GM21528 (cell line): ENCODE measurements around the gene ABHD17A.
A peak's percentile ranks its signal among the peaks of the same experiment; 100 is the strongest.
"Not testable (repeated sequence)": the region's sequence is repeated elsewhere in the genome, so short reads cannot be mapped to it uniquely, and the experiment has no call there.

Source experiments
- ATAC-seq: cut with Tn5 transposase; IDR thresholded peaks from one replicate; pipeline ENCODE4 v1.9.1; 2021; ENCODE audit warnings: mild to moderate bottlenecking, moderate library complexity; ENCODE audit not compliant: unreplicated experiment, low FRiP score

ABHD17A gene

DNA sequence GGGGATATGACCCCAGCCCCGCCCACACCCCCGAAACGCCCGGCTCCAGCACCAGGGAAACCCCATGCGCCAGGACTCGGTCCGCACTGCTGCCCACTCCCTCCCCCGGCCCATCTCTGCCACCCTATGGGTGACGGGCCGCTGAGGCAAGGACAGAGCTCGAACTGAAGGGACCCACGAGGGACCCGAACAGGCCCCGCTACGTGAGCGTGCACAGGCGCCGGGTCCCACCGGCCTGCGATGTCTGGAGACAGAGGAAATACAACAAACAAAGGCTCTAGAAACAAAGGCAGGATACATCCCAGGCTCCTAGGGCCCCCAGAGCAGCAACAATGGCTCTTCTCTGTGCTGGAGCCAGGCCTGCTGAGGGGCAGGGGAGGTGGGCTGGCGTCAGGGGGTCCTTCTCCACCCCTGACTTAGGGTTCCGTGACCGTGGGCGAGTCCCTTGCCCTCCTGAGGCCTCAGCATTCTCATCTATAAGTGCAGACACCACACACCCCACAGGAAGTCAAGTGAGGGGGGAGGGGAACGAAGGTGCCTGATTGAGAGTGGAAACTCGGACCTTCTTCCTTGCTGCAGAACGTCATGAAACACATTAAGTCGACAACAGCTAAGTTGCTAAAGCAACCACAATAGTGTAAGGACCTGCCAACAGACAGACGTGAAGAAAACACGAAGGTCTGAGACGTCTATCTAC is 3.1 kb downstream of the ABHD17A start:
- ATAC-seq, result no peak

DNA sequence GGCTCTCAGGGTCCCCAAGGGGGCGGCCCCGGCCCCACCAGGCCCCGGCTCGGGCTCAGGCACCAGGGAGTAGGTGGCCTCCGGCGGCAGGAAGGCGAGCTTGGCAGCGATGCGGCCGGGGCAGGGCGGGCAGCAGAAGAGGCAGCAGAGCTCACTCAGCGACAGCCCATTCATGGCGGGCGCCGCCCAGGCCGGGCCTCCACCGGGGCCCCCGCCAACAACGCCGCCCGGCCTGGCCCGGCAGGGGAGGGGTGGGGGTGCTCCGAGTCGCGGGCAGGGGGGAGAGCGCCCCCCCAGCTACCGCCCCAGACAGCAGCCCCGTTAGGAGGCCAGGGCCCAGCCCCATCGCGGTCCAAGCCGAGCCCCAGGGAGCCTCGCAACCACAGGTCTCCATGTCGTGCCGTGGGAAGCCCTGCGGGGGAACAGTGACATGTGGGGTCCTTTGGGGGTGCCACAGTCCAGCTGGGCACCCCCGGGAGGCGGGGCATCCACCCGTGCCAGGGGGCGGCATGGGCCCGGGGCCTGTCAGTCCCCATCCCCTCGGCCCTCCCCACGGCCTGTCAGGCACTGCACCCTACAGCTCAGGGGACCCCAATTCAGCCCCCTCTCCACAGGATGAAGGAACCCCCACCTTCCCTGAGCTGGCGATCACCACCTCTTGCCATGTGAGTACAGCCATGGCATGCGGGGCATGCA is 3.8 kb downstream of the ABHD17A start:
- ATAC-seq, result not testable (repeated sequence)

DNA sequence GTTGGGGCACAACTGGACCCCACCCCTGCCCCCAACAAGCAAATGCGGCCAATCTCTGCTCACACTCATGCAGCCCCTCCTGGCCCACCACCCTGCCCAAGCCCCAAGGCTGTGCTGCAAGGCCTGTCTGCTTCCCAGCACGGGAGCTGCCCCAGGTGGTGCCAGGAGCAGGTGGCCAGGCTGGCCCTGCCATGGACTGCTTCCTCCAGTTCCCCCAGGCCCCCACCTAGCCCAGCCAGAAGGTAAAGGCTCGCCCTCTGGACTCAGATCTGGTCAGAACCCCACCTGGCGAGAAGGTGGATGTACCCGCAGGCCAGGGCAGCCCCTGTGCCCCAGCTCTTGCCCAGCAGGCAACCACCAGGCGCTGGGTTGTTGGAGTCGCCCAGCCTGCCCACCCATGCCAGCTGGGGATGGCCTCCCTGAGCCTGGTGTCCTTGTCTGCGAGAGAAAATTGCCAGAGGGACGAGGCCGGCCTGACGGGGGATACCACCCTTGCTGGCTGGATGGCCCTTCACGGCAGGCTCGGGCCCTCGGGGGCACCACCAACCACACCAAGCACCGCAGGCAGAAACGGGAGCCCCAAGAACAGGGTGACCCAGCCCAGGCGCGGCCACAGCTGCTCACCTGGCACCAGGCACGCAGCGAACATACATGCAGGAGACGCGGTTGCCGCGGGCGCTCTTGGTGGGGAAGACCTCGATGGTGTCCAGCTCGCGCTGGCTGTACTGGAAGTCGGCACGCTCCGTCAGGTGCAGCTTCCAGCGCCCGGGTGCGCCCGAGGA is 4.5 kb downstream of the ABHD17A start:
- ATAC-seq, result no peak

DNA sequence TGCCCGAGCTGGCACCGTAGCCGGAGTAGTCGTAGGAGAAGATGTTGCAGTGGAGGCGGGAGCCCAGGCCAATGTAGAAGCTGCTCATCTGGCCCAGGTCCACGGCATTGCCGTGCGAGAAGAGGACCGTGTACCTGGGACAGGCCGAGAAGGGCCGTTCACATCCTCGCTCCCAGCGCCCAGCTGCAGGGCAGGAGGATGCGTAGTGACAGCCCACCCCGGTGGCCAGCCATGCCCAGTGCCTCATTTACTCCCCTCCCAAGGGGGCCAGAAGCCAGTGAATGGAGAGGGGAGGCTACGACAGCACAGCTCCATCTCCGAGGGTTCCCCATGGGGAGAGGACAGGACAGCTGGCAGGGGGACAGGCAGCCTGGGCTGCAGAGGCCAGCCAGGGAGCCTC is 5.3 kb downstream of the ABHD17A start:
- ATAC-seq, result not testable (repeated sequence)

DNA sequence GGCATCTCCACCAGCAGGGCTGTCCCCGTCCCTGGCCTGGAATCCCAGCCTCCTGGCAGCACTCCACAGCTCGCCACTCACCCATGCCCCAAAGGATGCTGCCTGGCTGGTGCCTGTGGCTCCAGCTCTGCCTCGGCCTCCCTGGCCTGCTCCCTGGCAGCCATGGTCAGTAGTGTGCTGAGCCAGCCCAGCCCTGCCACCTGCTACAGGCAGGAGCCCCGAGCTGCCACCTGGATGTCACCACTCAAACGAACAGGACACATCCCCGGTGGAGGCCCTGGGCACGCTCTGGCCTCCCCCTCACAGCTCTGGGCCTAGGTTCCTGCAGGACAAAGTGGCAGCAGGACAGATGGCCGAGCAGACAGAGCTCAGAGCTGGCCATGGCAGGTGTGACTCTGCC is 6.7 kb downstream of the ABHD17A start:
- ATAC-seq, result not testable (repeated sequence)

DNA sequence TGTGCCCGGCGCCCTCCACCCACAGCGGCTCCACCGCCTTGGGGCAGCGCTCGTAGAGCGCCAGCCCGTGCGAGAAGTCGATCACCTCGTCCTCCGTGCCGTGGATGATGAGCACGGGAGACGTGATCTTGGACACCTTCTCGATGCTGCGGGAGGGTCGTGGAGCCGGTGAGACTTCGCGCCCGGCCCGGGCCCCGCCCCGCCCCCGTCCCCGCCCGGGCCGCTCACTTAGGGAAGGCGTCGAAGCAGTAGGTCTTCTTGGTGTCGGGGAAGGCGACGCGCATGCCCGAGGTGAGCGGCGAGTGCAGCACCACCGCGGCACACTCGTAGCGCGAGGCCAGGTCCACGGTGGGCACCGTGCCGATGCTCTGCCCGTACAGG is 8.0 kb downstream of the ABHD17A start:
- ATAC-seq, result not testable (repeated sequence)

DNA sequence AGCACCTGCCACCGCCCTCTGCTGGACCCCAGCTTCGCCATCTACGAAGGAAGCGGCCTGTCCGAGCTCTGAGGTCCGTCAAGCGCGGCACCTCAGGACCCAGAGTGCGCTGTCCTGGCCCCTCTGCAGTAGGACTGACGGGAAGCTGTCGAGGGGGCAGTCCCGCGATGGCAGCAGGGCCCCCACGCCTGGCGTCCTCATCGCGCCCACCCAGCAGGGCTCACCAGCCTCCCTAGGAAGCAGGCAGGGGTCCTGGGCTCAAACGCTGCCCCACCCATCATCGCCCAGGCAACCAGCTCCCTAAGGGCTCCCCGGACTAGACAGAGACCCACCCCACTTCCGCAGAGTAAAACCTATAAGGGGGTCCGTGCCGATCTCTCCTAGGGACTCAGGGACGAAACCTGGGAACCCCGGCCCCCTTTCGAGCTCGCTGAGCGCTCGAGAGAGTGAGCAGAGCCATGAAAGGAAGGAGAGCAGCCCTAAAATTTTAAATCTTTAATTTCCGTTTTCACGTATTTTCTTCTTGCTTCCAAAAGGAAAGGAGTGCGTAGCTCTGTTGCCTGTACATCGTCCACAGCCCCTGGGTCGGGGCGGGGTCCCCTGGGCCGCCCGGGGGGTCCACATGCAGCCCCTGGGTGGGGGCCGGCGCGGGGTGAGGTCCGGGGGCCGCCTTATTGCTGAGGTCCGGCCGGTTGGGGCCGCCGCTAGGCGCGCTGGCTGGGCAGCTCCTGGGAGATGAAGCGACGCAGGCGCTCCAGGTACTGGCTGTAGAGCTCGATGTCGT is 8.6 kb downstream of the ABHD17A start:
- peak; percentile 20 for ATAC-seq

DNA sequence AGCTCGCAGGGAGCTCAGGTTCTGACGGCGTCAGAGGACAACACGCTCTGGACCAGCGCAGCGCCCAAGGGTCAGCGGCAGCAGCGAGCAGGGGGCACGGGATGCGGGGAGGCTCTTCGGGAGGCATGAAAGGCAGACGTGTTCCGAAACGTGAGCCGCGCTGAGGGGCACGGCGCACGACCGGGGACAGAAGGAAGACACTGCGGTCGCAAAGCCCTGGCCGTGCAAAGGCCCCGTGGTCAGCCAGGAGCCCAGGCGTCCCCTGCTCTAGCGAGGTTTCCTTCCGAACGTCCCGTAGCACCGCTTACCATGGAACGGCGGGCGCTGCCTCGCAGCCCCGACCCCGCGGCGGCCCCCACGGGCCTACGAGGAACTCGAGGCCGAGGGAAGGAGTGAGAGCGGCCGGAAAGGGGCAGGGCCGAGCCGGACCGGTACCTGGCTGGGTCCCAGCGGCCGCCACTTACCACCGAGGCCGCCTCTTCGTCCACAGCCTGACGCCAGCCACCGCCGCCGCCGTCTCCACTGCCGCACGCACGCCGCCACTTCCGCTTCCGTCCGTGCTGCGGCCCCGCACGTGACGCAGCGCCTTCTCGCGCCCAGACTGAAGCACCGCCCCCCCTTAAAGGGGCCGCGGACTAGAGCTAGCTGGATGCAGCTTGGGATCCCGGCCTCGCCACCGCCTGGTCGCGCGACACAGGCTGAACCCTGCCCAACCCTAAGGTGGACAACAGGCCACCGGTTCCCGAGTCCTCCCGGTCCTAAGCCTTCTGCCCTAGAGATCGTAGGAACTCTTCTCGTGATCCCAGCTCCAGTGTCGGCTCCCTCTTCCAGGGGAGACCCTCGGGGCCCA is 9.4 kb downstream of the ABHD17A start:
- peak; percentile 81 for ATAC-seq

DNA sequence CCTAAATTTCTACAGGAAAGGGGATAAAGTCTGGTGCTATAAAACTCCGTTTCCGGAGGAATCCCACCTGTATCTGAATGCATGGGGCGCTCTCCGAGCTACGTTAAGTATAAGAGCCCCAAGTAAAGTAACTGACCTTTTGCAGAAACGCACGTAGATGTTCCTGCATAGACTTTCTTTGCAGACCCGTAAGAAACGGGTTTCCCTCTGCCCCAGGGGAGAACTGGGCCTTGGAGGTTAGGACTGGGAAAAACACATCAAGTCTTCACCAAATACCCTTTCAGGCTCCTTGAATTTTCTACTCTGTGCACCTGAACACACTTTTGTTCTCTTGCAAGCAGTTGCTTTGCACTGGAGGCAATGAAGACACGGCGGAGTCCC is 10.0 kb downstream of the ABHD17A start:
- ATAC-seq, result not testable (repeated sequence)

DNA sequence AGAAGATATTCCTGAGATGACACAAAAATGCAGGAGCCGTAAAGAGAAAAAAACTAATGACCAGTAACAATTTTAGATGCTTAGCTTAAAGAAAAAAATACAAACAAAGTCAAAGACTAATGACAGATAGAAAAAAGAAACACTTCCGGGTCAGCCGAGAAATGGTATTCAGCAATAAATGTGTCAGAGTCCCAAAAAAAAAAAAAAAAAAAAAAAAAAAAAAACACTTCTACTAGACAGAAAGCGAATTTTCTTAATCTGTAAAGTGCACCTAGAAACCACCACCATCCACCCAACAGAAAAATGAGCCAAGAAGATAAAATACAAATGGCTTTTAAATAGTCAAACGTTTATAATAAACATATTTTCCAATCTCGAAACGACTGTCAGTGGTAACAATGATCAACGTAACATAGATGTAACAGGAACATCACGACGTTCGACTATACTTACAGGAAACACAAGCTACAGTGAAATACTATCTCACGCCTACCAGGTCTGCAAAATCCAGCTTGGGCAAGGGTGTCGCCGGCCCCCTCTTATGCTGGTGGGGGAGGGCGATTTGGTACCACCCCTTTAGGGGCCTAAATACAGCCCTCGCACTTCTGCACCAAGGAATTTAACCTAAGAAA is 10.6 kb downstream of the ABHD17A start:
- ATAC-seq, result no peak

DNA sequence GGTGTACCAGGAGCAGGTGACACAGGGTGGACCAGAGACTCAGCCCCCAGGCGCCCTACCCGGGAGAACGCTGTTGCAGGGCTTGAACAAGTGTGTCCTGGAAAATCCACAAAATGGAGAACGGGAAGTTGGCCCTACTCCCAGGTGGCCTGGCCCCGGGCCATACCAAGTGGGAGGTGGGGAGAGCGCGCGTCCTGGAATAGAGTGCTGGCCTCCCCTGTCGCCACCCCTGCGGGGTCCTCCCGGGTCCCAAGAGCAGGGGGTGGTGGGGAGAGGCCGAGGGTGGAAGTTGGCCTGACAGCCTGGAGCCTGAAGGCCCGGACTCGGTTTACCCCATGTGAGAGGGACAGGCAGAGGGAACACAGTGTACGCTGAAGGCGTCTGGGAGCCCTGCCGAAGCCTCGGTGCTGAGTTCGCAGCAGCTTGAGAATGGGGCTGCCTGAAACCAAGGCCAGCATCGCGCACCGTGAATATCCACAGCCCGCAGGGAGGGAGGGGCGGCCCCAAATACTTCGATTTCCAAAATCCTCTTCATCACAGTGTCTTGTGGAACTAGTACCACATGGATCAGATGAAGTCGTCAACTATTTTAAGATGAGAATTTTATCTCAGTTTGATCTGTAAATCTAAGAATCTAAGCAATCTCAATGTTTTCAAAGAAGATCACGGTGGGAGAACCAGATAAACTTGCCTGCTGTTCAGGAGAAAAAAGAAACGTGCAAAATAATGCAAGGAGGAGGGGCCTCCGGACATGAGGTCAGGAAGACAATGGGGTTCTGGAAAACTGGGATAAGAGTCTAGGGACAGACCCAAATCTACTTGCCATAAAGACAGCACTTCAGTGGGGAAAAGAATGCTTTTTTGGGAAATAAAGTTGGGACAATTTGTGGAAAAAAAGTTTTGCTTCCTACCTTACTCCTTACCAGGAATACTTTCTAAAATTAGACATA is 11.5 kb downstream of the ABHD17A start:
- ATAC-seq, result no peak

DNA sequence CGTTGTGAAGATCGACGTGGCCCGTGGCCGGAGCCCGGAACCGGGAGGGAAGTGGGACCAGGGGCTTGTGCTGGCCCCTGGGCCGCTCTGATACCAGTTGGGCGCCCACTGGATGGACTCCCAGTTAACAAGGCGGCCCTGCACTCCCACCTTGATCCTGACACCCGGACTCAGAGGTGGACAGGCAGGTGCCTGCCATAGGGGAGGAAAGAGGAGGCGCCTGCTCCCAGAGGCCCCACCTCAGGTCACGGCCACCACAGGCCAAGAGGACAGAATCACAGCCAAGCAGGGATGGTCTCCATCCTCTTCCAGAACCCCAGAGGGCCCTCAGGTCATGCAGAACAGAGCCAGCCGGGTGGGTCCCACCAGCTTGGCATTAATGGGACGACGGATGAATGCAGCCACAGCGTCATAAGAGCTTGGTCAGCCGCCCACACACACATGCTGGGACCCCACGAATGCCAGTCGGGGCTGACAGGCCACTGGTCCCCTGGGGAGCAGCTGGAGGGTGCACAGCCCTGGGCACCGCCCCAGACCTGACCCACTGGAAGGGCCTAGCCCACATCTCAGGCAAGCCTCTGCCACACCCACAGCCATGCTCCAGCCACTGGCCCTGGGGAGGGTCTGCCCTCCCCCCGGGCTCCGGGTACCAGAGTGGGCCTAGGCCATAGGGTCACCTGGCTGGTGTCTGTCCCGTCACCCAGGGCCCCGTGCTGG is 12.3 kb downstream of the ABHD17A start:
- ATAC-seq, result no peak

DNA sequence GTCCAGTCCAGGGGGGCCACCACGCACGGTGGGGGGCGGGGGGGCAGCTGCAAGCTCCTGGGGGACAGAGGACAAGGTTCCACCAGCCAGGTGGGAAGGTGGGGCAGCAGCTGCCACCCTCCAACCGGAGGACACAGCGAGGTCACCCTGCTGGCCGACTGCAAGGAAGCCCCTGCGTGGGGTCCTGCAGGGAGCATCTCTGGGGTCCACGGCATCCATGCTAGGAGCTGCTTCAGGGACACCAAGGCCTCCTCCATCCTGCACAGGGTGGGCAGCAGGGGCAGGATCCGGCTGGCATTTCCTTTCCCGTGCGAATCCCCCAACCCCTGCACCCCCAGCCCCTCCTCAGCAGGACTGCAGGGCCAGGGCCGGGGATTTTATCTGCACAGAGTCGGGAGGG is 13.7 kb downstream of the ABHD17A start:
- no peak for ATAC-seq

DNA sequence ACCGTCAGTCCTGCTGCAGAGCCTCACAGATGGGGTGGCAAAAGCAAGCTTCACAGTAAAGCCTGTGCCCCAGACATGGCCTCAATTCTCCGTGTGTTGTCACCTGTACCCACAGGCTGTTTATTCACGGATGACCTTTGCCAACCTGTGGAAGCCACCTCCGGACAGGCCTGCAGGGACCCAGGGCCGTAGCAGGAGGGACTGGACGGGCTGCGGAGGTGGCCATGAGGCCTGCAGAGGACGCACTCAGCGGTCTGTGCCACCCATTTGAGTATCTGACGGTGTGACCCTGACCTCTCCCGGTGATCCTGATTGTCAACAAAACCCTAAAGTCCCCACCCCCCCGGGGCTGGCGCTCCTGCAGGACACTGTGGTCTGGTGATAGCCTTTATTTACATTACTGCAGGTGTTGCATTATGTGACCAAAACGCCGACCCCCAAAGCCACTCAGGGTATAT is 14.1 kb downstream of the ABHD17A start:
- ATAC-seq, result no peak

DNA sequence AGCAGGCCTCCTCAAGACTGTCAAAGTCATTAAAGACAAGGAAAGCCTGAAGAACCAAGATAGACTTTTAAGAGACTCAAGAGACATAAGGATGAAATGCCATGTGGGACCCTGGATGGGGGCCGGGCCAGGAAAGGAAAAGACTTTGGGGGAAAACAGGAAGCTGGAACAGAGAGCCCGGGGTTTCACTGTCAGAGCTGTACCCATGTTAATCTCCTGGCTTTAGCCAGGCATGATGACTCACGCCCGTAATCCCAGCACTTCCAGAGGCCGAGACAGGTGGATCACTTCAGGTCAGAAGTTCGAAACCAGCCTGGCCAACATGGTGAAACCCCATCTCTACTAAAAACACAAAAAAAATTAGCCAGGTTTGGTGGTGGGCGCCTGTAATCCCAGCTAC is 16.3 kb downstream of the ABHD17A start:
- ATAC-seq, result no peak

DNA sequence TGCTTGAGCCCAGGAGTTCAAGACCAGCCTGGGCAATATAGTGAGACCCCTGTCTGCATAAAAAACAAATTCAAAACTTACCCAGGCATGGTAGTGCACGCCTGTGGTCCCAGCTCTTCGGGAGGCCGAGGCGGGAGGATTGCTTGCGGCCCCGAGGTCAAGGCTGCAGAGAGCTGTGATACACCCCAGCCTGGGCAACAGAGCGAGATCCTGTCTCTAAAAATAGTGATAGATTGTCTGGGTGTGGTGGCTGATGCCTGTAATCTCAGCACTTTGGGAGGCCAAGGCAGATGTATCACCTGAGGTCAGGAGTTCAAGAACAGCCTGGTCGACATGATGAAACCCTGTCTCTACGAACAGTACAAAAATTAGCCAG is 18.0 kb downstream of the ABHD17A start:
- ATAC-seq, result no peak

DNA sequence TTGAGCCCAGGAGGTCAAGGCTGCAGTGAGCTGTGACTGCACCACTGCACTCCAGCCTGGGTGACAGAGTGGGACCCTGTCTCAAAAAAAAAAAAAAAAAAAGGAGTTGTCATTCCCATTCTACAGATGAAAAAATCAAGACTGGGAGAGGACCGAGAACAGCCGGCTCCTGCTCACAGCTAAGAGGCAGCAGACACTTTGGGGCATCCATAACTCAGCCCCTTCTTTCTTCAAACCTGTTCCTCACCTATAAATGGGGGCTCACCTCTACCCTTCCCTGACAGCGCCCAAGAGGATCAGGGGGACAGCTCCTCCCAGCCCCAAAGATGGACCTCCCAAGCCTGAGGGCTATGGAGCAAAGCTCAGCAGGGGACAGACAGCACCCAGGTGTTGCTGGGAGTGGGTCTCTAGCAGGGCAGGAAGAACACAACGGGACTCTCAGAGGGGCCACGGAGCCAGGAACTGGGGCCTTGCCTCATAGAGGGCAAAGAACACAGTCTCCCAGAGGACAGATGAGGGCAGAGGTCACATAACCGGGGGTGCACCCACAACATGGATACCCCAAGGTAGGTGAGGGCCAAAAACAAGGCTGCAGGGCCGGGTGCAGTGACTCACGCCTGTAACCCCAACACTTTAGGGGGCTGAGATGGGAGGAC is 18.5 kb downstream of the ABHD17A start:
- ATAC-seq, result no peak
